B cell (primary cell): ENCODE measurements around the gene TMEM132E. TPM values are rescaled to one million over a fixed set of nuclear protein-coding genes. Genes with fewer than 3 reads are reported as not detected.

Source experiments
- ATAC-seq: fragments of 200-7000 bp; cut with Tn5 transposase; one replicate; pipeline ENCODE4 v1.10.0; 2021; ENCODE audit warnings: low read depth, mild to moderate bottlenecking, moderate number of reproducible peaks, moderate library complexity
- CTCF ChIA-PET: fragments of 350-600 bp; sonication (Branson Sonifier 250); formaldehyde crosslinking; loops from one replicate; lab custom pipeline; 2021; ENCODE audit warnings: antibody characterized with exemption, inconsistent platforms; lab: Charles Lee
- POLR2A ChIA-PET: fragments of 350-600 bp; sonication (Branson Sonifier 250); formaldehyde crosslinking; loops from one replicate; lab custom pipeline; 2021; ENCODE audit warnings: antibody characterized with exemption; lab: Charles Lee
- DNase-seq: peaks from one replicate; pipeline ENCODE4 v3.0.0; 2013
- H2AFZ ChIP-seq: 2 replicates; pipeline ENCODE4 v1.6.1; 2012; ENCODE audit warnings: mild to moderate bottlenecking, low read depth, low read length; ENCODE audit not compliant: insufficient read depth, poor library complexity, severe bottlenecking
- H3K27ac ChIP-seq, 2 donors: 1 replicate in 1 of 2; 2 replicates in 1 of 2; pipeline ENCODE4 v1.5.1; 2012 to 2013; ENCODE audit warnings: low read length in 2 of 2, mild to moderate bottlenecking in 2 of 2, moderate library complexity in 1 of 2
- H3K27me3 ChIP-seq, 4 experiments: fragments of 200-600 bp in 1 of 4; sonication (generic) in 1 of 4; replicated peaks in 1 of 4; 1 replicate in 2 of 4; 2 replicates in 2 of 4; pipeline versions ENCODE4 v1.6.1 to v1.7.0; 2013 to 2016; ENCODE audit warnings: low read length in 3 of 4, mild to moderate bottlenecking in 2 of 4, mixed read lengths in 1 of 4, moderate library complexity in 1 of 4; ENCODE audit not compliant: insufficient read depth in 4 of 4, control insufficient read depth in 3 of 4; ENCODE audit errors: control extremely low read depth in 1 of 4
- H3K36me3 ChIP-seq, 2 experiments: replicated peaks in 1 of 2; 1 replicate in 1 of 2; 2 replicates in 1 of 2; pipeline versions ENCODE4 v1.6.1 to v1.7.1; 2013; ENCODE audit warnings: low read length in 1 of 2; ENCODE audit not compliant: insufficient read depth in 2 of 2, control insufficient read depth in 1 of 2; ENCODE audit errors: control extremely low read depth in 1 of 2, extremely low read depth in 1 of 2
- H3K4me1 ChIP-seq, 2 donors: fragments of 200-600 bp in 1 of 2; sonication (generic) in 1 of 2; 1 replicate in 1 of 2; 2 replicates in 1 of 2; pipeline versions ENCODE4 v1.5.1 to v1.6.1; 2013 to 2017; ENCODE audit warnings: low read length in 2 of 2; ENCODE audit not compliant: control insufficient read depth in 2 of 2, insufficient read depth in 2 of 2
- H3K4me2 ChIP-seq: replicated peaks from 2 replicates; pipeline ENCODE3; 2012; ENCODE audit warnings: mild to moderate bottlenecking, low read depth, low read length; ENCODE audit not compliant: poor library complexity, severe bottlenecking
- H3K4me3 ChIP-seq, 5 experiments: fragments of 200-600 bp in 1 of 5; sonication (generic) in 1 of 5; 1 replicate in 3 of 5; 2 replicates in 2 of 5; pipeline versions ENCODE4 v1.5.1 to v1.7.0; 2011 to 2016; ENCODE audit warnings: low read length in 4 of 5, mild to moderate bottlenecking in 4 of 5, low read depth in 2 of 5, control low read depth in 1 of 5, moderate library complexity in 1 of 5; ENCODE audit not compliant: insufficient read depth in 1 of 5; ENCODE audit errors: control extremely low read depth in 1 of 5, extremely low read depth in 1 of 5
- H3K79me2 ChIP-seq: fragments of 200-600 bp; sonication (generic); one replicate; pipeline ENCODE4 v1.6.0; 2016; ENCODE audit warnings: low read length; ENCODE audit not compliant: control insufficient read depth, insufficient read depth
- H3K9ac ChIP-seq: fragments of 200-600 bp; sonication (generic); 2 replicates; pipeline ENCODE4 v1.6.1; 2017; ENCODE audit warnings: mild to moderate bottlenecking, low read length, moderate library complexity
- H3K9me3 ChIP-seq, 3 donors: one replicate each; pipeline versions ENCODE4 v1.6.1 to v1.7.1; 2013; ENCODE audit warnings: low read length in 2 of 3; ENCODE audit not compliant: control insufficient read depth in 2 of 3, insufficient read depth in 1 of 3; ENCODE audit errors: control extremely low read depth in 1 of 3
- H4K20me1 ChIP-seq: 2 replicates; pipeline ENCODE4 v1.6.0; 2012; ENCODE audit warnings: mild to moderate bottlenecking, low read length; ENCODE audit not compliant: insufficient read depth, control insufficient read depth, poor library complexity, severe bottlenecking
- H3K27ac Mint-ChIP-seq: one replicate; pipeline ENCODE4 v1.8.0; 2021; ENCODE audit warnings: mixed read lengths
- H3K27me3 Mint-ChIP-seq: one replicate; pipeline ENCODE4 v1.8.0; 2021; ENCODE audit warnings: mixed read lengths
- H3K4me1 Mint-ChIP-seq: one replicate; pipeline ENCODE4 v1.8.0; 2021; ENCODE audit warnings: mixed read lengths
- H3K4me3 Mint-ChIP-seq: one replicate; pipeline ENCODE4 v1.8.0; 2021; ENCODE audit warnings: mixed read lengths
- H3K9me3 Mint-ChIP-seq: one replicate; pipeline ENCODE4 v1.8.0; 2022; ENCODE audit warnings: mixed read lengths; ENCODE audit not compliant: insufficient read depth
- EZH2 ChIP-seq: IDR thresholded peaks from 2 replicates; pipeline ENCODE4 v1.6.1; 2012; ENCODE audit warnings: borderline replicate concordance, low read depth, mild to moderate bottlenecking, moderate library complexity, low read length; ENCODE audit not compliant: insufficient read depth, poor library complexity, severe bottlenecking
- WGBS: methylation state at CpG from one replicate; pipeline ENCODE4 v1.1.5; 2013; ENCODE audit warnings: missing lambda C conversion rate; ENCODE audit not compliant: insufficient coverage; 5-methylcytosine and 5-hydroxymethylcytosine counted together
- intact Hi-C: fragments of 100-400 bp; cut with micrococcal nuclease; formaldehyde crosslinking; loops from one replicate; pipeline ENCODE4 v1.10.0; 2022
- polyA plus RNA-seq: library from polyadenylated mRNA; depleted of rRNA; stranded (reverse); fragments of >200 nt; gene quantifications from 2 replicates; pipeline ENCODE4 v1.2.3, GENCODE V29; 2012
- total RNA-seq, 2 donors: library from RNA; stranded (reverse); fragments of 120-200 nt in 1 of 2; gene quantifications; 1 replicate in 1 of 2; 2 replicates in 1 of 2; pipeline versions ENCODE4 v1.2.3 to v1.2.4, GENCODE V29; 2013 to 2022
- TF ChIP-seq, protein P1 (sequence below): fragments of 200-600 bp; IDR thresholded peaks from one replicate; pipeline ENCODE4 v1.8.0; 2022; ENCODE audit warnings: antibody characterized with exemption, mild to moderate bottlenecking

The TMEM132E gene
- total and polyA plus RNA-seq, 2 donors (not counting 1 experiment from before 2014, with no cell fraction given) = not detected

DNA sequence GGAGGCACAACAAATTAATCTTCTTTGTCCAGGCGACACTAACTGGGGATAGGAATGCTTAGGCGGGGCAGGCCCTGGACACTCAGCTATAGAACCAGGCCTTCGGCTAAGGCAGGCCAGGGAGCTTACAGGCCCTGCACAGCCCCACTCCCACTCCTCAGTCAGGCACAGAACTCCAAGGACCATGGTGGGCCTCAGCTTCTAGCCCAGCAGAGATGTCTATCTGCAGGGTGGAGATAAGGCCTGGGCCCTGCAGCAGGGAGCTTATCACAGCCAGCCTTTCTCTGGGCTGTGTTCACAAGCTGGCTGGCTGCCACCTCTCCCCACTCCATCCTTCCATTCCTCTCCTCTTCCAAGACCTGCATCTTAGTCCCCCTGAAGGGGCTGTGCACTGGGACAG is 68.1 kb downstream of the TMEM132E start:
- peaks cover 37% of the 10 kb centered on the region for H3K27me3 Mint-ChIP-seq
- H3K27ac ChIP-seq = no peak overlapping the region
- no peaks in the 10 kb centered on the region for H3K9me3 Mint-ChIP-seq
- CTCF ChIA-PET = interaction anchor here (1.2 kb wide), 1 partner anchor 9 kb away, joined by 8 read pairs; no protein-coding TSS in a partner anchor
- H3K27me3 ChIP-seq = peaks cover 0 to 10% (median 0%) of the 10 kb centered on the region in 4 experiments
- 88% methylated on average over 1 of the region's 3 CpGs for WGBS
- DNase-seq = no peak
- no peak overlapping the region for H3K9ac ChIP-seq
- no peak for ATAC-seq
- H3K4me1 ChIP-seq = no peaks in the 10 kb centered on the region
- H3K4me2 ChIP-seq = no peak overlapping the region
- H3K4me3 Mint-ChIP-seq = no peak overlapping the region
- TF ChIP-seq, protein P1, sequence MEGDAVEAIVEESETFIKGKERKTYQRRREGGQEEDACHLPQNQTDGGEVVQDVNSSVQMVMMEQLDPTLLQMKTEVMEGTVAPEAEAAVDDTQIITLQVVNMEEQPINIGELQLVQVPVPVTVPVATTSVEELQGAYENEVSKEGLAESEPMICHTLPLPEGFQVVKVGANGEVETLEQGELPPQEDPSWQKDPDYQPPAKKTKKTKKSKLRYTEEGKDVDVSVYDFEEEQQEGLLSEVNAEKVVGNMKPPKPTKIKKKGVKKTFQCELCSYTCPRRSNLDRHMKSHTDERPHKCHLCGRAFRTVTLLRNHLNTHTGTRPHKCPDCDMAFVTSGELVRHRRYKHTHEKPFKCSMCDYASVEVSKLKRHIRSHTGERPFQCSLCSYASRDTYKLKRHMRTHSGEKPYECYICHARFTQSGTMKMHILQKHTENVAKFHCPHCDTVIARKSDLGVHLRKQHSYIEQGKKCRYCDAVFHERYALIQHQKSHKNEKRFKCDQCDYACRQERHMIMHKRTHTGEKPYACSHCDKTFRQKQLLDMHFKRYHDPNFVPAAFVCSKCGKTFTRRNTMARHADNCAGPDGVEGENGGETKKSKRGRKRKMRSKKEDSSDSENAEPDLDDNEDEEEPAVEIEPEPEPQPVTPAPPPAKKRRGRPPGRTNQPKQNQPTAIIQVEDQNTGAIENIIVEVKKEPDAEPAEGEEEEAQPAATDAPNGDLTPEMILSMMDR = no peak
- TF ChIP-seq EZH2 = no peak
- H3K79me2 ChIP-seq = no peaks in the 10 kb centered on the region
- H3K36me3 ChIP-seq = no peaks in the 10 kb centered on the region
- H3K4me3 ChIP-seq = no peak overlapping the region
- no peaks in the 10 kb centered on the region for H3K4me1 Mint-ChIP-seq
- H4K20me1 ChIP-seq = no peaks in the 10 kb centered on the region
- no peaks in the 10 kb centered on the region for H3K9me3 ChIP-seq
- H3K27ac Mint-ChIP-seq = no peak overlapping the region
- intact Hi-C loops = no loop called here
- no peak overlapping the region for H2AFZ ChIP-seq
- POLR2A ChIA-PET = interaction anchor here (0.6 kb wide), 1 partner anchor 1978 kb away, joined by 3 read pairs; no protein-coding TSS in a partner anchor

DNA sequence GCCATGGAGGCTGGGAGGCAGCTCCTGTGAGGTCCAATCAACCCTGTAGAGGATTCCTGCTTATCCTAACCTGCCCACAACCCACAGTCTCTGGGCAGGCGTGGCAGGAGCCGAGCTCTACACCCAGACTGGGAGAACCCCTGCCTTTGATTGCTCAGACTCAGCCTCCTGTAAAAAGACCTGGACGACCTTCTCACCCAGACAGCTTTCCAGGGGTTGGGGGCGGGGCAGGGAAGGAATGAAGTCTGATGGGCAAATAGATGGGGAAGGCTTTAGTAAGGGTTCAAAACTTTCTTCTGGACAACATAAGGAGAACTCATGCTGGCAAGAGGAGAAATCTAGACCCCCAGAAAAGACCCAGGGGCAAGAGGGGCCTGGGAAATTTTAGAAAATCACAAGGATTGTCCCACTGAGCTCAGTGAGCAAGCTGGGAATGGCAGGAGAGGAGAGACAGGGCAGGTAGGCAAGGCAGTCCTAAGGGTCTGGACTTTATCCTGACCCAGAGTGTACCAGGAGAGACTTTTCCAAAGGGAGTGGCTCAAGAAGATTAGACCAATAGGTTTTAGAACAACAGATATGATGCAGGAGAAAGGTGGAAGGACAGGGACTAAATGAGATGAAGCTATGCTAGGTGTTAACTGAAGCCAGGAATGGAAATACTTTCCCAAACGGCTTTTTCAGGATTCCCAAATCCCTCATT is 70.8 kb downstream of the TMEM132E start:
- H4K20me1 ChIP-seq = no peaks in the 10 kb centered on the region
- H2AFZ ChIP-seq = no peak overlapping the region
- no peak overlapping the region for H3K27ac ChIP-seq
- no peaks in the 10 kb centered on the region for H3K4me1 ChIP-seq
- H3K4me3 Mint-ChIP-seq = no peak overlapping the region
- no peak overlapping the region for H3K4me2 ChIP-seq
- WGBS = 100% methylated on average over 1 of the region's 5 CpGs
- ATAC-seq (no peak), DNase-seq (no peak)
- H3K36me3 ChIP-seq = no peaks in the 10 kb centered on the region
- no peak overlapping the region for H3K9ac ChIP-seq
- no peak overlapping the region for H3K4me3 ChIP-seq
- no peaks in the 10 kb centered on the region for H3K4me1 Mint-ChIP-seq
- H3K27me3 Mint-ChIP-seq = peaks cover 43% of the 10 kb centered on the region
- TF ChIP-seq EZH2 = no peak
- TF ChIP-seq, protein P1 = no peak
- H3K27me3 ChIP-seq = peaks cover 0 to 13% (median 0%) of the 10 kb centered on the region in 4 experiments
- no peaks in the 10 kb centered on the region for H3K79me2 ChIP-seq
- ChIA-PET CTCF (no interaction called here), POLR2A (no interaction called here)
- intact Hi-C loops = no loop called here
- no peaks in the 10 kb centered on the region for H3K9me3 Mint-ChIP-seq
- H3K27ac Mint-ChIP-seq = no peak overlapping the region
- no peaks in the 10 kb centered on the region for H3K9me3 ChIP-seq
